Measurements from ENCODE around the gene PARVA. TPM values are rescaled to one million over a fixed set of nuclear protein-coding genes. Genes with fewer than 3 reads are reported as not detected.

Gene PARVA
- total and polyA plus RNA-seq, 2 donors from 2014 or later, result 25.1 to 80.3 TPM

DNA sequence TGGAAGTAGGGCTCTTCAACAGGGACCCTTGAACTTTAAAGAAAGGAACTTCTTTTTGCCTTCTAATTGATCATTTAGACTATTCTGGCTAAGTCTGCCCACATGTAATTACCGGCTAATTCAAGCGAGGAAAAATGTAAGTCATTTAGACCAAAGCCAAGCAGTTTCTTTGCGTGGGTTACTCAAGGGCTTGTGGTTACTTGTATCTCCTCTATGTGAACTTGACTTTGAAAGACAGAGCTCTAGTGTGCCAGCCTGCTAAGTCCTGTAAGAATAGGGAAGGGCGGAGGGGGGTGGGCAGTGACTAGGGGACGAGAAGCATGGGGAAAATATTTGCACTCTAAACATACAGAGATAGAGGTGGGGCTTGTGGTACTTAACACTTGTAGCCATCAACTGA is 151.7 kb downstream of the PARVA start:
- no peak for TF ChIP-seq CTCF (IDR thresholded peaks at IDR 0.05; ENCODE audit: borderline replicate concordance, extremely low read depth, insufficient read depth)
- Histone ChIP-seq H3K36me3 (ENCODE audit: control insufficient read depth in 2 of 3, insufficient read depth in 3 of 3, low read length in 3 of 3) (peaks cover 0 to 7% (median 3%) of the 10 kb centered on the region in 3 donors), H3K9me3 (ENCODE audit: control insufficient read depth in 2 of 3, insufficient read depth in 1 of 3, low read length in 3 of 3) (no peaks in the 10 kb centered on the region), H3K4me3 (ENCODE audit: low read length in 3 of 3) (no peak overlapping the region), H3K27me3 (ENCODE audit: control insufficient read depth, insufficient read depth, low read length) (no peaks in the 10 kb centered on the region), H3K9ac (ENCODE audit: low read length in 3 of 3) (no peak overlapping the region), H3K27ac (ENCODE audit: low read depth in 2 of 2, low read length in 2 of 2) (no peak overlapping the region), H3K4me1 (ENCODE audit: control insufficient read depth in 2 of 3, insufficient read depth in 2 of 3, low read depth in 1 of 3, low read length in 3 of 3) (no peaks in the 10 kb centered on the region)
- intact Hi-C loops (cut with DNase I), result no loop called here
- no peak for DNase-seq
- FAIRE-seq, result no peak

DNA sequence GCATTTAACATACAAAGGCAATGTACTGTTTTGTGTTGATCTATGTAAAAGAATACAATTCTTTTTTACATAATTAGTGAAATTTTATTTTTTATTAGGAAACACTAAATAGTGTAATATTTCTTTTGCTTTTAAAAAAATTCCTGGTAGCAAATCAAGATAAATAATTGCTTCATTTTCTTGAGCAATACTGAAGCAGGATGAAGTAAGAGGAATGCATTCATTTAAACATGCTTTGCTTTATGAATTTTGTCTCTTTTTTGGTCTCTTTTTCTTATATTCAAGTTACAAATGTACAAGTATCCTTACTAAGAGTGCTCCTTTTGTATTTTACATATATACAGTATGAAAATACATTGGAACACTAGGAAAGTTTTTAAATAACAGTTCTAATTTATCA is 152.4 kb downstream of the PARVA start:
- no peak for TF ChIP-seq CTCF (IDR thresholded peaks at IDR 0.05; ENCODE audit: borderline replicate concordance, extremely low read depth, insufficient read depth)
- H3K27me3 ChIP-seq (ENCODE audit: control insufficient read depth, insufficient read depth, low read length), result no peaks in the 10 kb centered on the region
- H3K4me1 ChIP-seq (ENCODE audit: control insufficient read depth in 2 of 3, insufficient read depth in 2 of 3, low read depth in 1 of 3, low read length in 3 of 3), result no peaks in the 10 kb centered on the region
- DNase-seq (no peak), FAIRE-seq (no peak)
- no peak overlapping the region for H3K4me3 ChIP-seq (ENCODE audit: low read length in 3 of 3)
- peaks cover 0 to 7% (median 3%) of the 10 kb centered on the region in 3 donors for H3K36me3 ChIP-seq (ENCODE audit: control insufficient read depth in 2 of 3, insufficient read depth in 3 of 3, low read length in 3 of 3)
- no peak overlapping the region for H3K27ac ChIP-seq (ENCODE audit: low read depth in 2 of 2, low read length in 2 of 2)
- H3K9ac ChIP-seq (ENCODE audit: low read length in 3 of 3), result no peak overlapping the region
- no peaks in the 10 kb centered on the region for H3K9me3 ChIP-seq (ENCODE audit: control insufficient read depth in 2 of 3, insufficient read depth in 1 of 3, low read length in 3 of 3)
- intact Hi-C loops (cut with DNase I), result no loop called here

DNA sequence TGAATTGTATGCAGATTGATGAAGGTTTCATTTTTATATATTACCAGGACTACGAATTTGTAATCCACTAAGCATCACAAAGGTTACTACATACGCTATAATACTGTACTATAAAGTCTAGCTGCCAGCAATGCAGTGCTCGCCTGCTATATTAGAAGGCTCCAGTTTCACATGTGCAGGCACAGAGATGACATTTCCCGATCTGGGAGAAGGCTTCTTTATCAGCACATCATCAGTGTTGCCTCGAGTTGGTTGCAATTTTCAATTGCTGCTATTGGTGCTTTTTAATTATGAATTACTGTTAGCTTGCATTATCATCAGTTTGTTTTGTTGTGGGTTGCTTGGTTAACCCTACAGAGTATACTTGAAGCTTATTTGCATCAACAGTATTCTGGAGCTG is 153.6 kb downstream of the PARVA start:
- TF ChIP-seq CTCF (IDR thresholded peaks at IDR 0.05; ENCODE audit: borderline replicate concordance, extremely low read depth, insufficient read depth), result no peak
- Histone ChIP-seq H3K36me3 (ENCODE audit: control insufficient read depth in 2 of 3, insufficient read depth in 3 of 3, low read length in 3 of 3) (peaks cover 0 to 7% (median 3%) of the 10 kb centered on the region in 3 donors), H3K9me3 (ENCODE audit: control insufficient read depth in 2 of 3, insufficient read depth in 1 of 3, low read length in 3 of 3) (no peaks in the 10 kb centered on the region), H3K4me3 (ENCODE audit: low read length in 3 of 3) (no peak overlapping the region), H3K27ac (ENCODE audit: low read depth in 2 of 2, low read length in 2 of 2) (no peak overlapping the region), H3K27me3 (ENCODE audit: control insufficient read depth, insufficient read depth, low read length) (no peaks in the 10 kb centered on the region), H3K9ac (ENCODE audit: low read length in 3 of 3) (no peak overlapping the region), H3K4me1 (ENCODE audit: control insufficient read depth in 2 of 3, insufficient read depth in 2 of 3, low read depth in 1 of 3, low read length in 3 of 3) (no peaks in the 10 kb centered on the region)
- intact Hi-C loops (cut with DNase I), result no loop called here
- DNase-seq (no peak), FAIRE-seq (no peak)

- FAIRE-seq (no peak), DNase-seq (no peak)
- Histone ChIP-seq H3K4me1 (ENCODE audit: control insufficient read depth in 2 of 3, insufficient read depth in 2 of 3, low read depth in 1 of 3, low read length in 3 of 3) (no peaks in the 10 kb centered on the region), H3K27me3 (ENCODE audit: control insufficient read depth, insufficient read depth, low read length) (no peaks in the 10 kb centered on the region), H3K4me3 (ENCODE audit: low read length in 3 of 3) (no peak overlapping the region), H3K9ac (ENCODE audit: low read length in 3 of 3) (no peak overlapping the region), H3K27ac (ENCODE audit: low read depth in 2 of 2, low read length in 2 of 2) (no peak overlapping the region), H3K36me3 (ENCODE audit: control insufficient read depth in 2 of 3, insufficient read depth in 3 of 3, low read length in 3 of 3) (peaks cover 0 to 7% (median 3%) of the 10 kb centered on the region in 3 donors), H3K9me3 (ENCODE audit: control insufficient read depth in 2 of 3, insufficient read depth in 1 of 3, low read length in 3 of 3) (no peaks in the 10 kb centered on the region)
- intact Hi-C loops (cut with DNase I), result no loop called here
- no peak for TF ChIP-seq CTCF (IDR thresholded peaks at IDR 0.05; ENCODE audit: borderline replicate concordance, extremely low read depth, insufficient read depth)
Observed at GRCh38 chr11:12531681-12532080, 154.3 kb downstream of the PARVA start.

Data from kidney (tissue), 14 donors.